ENCODE results near the gene CSNK1G1.

DNA sequence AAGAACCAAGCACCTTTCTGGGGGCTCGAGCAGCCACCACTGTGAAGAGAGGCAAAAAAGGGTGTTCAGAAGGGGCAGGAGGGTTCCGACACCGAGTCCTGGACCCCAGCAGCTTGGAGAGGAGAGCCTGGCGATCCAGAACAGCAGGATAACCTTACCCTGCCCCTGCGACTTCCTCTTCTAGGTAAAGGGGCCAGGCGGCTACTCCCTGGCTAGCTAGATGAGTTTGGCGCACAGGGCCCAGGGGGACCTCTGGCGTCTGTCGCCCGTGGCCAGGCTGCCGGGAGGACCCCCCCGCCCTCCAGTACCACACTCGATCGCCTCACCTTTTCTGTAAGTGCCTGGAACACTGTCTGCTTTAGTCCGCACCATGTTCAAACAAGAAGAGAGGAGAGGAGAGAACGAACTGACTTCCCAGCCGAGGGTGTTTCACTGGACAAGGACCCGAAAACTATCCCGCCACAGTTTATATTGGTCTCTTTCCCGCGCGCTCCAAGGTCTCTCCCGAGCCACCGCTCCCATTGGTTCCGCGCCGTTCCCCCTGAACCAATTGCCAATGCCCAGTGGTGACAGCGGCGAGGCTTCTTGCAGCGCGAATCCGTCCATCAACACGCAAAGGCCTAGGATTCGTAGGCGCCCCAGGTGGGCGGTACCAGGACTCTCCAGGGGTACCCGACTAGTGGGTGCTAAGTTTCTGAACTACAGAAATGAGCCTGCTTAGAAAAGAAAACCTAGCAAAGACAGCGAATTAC, 25.2 kb upstream of the CSNK1G1 start, which contains the start of gene PCLAF:
- TF ChIP-seq, protein P1, sequence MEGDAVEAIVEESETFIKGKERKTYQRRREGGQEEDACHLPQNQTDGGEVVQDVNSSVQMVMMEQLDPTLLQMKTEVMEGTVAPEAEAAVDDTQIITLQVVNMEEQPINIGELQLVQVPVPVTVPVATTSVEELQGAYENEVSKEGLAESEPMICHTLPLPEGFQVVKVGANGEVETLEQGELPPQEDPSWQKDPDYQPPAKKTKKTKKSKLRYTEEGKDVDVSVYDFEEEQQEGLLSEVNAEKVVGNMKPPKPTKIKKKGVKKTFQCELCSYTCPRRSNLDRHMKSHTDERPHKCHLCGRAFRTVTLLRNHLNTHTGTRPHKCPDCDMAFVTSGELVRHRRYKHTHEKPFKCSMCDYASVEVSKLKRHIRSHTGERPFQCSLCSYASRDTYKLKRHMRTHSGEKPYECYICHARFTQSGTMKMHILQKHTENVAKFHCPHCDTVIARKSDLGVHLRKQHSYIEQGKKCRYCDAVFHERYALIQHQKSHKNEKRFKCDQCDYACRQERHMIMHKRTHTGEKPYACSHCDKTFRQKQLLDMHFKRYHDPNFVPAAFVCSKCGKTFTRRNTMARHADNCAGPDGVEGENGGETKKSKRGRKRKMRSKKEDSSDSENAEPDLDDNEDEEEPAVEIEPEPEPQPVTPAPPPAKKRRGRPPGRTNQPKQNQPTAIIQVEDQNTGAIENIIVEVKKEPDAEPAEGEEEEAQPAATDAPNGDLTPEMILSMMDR (IDR thresholded peaks at IDR 0.05 in 8 of 11, conservative IDR thresholded peaks at IDR 0.05 in 3 of 11), result peak in 3 of 11 experiments; percentile 19 to 25 (median 21)
- peak in 2 of 3 donors; percentile 66 to 68 for TF ChIP-seq POLR2AphosphoS5 (IDR thresholded peaks at IDR 0.05)
- no peak for TF ChIP-seq POLR2A (IDR thresholded peaks at IDR 0.05)
